GM21526 (cell line): ENCODE measurements around the gene CRIP1.

Experiments
- ATAC-seq: cut with Tn5 transposase; IDR thresholded peaks from one replicate; pipeline ENCODE4 v1.9.1; 2021; ENCODE audit warnings: moderate library complexity; ENCODE audit not compliant: unreplicated experiment, low FRiP score

Gene CRIP1

GRCh38 chr14:105469456-105470349 lies 17.0 kb upstream of the CRIP1 start:
- no peak for ATAC-seq

GRCh38 chr14:105470350-105471296 lies 16.1 kb upstream of the CRIP1 start:
- no peak for ATAC-seq

GRCh38 chr14:105471297-105471821 lies 15.3 kb upstream of the CRIP1 start:
- ATAC-seq = no peak

- no peak for ATAC-seq
Measured at GRCh38 chr14:105471823-105472485, 14.7 kb upstream of the CRIP1 start.

- ATAC-seq = no peak
Measured at GRCh38 chr14:105472486-105472991, 14.1 kb upstream of the CRIP1 start.

GRCh38 chr14:105473033-105473676 lies 13.5 kb upstream of the CRIP1 start:
- ATAC-seq = no peak

- ATAC-seq = no peak
Measured at GRCh38 chr14:105473677-105474482, 12.8 kb upstream of the CRIP1 start.

- ATAC-seq = no peak
Measured at GRCh38 chr14:105474483-105475268, 12.0 kb upstream of the CRIP1 start, which contains the start of gene CRIP2. TSS of gene CRIP2 (plus strand) at chr14:105474821. CDS start at chr14:105474863, 42 bp downstream.

- ATAC-seq = no peak
Measured at GRCh38 chr14:105475269-105476096, 11.2 kb upstream of the CRIP1 start.

GRCh38 chr14:105476097-105476830 lies 10.4 kb upstream of the CRIP1 start:
- ATAC-seq = no peak

- no peak for ATAC-seq
Measured at GRCh38 chr14:105476831-105477659, 9.6 kb upstream of the CRIP1 start.

GRCh38 chr14:105477660-105478397 lies 8.9 kb upstream of the CRIP1 start:
- no peak for ATAC-seq

GRCh38 chr14:105478398-105479251 lies 8.1 kb upstream of the CRIP1 start:
- no peak for ATAC-seq
